GM12892 (cell line): ENCODE data around the gene FAAH2.

ENCODE experiments used
- POLR2A ChIP-seq: IDR thresholded peaks from 2 replicates; pipeline ENCODE4 v1.6.1; 2011; ENCODE audit warnings: low read depth, low read length, control low read depth
- POLR2AphosphoS5 ChIP-seq: IDR thresholded peaks from 2 replicates; pipeline ENCODE4 v1.6.1; 2011; ENCODE audit warnings: low read depth, low read length, control low read depth
- TAF1 ChIP-seq: IDR thresholded peaks from 2 replicates; pipeline ENCODE4 v1.6.1; 2011; ENCODE audit warnings: low read depth, mild to moderate bottlenecking, control low read depth, low read length, borderline replicate concordance

DNA sequence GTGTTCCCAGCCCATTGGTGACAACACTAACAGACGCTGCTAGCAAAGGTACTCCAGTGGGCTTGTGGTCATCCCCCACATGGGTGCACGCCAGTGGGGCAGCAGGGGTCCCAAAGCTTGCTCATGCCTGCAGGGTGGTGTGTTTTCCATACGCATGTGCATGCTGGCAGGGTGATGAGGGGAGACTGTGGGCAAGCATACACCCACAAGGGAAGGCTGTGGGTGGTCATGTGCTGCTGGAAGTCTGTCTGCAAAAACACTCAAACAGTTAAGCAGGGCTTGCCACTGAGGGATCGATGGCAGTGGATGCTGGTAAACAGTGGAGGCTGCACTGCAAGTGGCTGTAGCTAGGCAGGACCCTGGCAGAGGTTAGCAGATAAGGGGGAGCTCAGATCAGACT lies 79.9 kb downstream of the FAAH2 start:
- TF ChIP-seq POLR2A = no peak
- TF ChIP-seq POLR2AphosphoS5 = no peak
- TF ChIP-seq TAF1 = no peak
